Right lobe of liver (tissue), 4 donors: ENCODE measurements around the gene TMPRSS2.

Experiments used
- POLR2A ChIP-seq: fragments of 450-650 bp; IDR thresholded peaks from one replicate; pipeline ENCODE4 v1.6.1; 2017; ENCODE audit warnings: antibody characterized with exemption, mild to moderate bottlenecking
- TF ChIP-seq, protein P1 (sequence below), 4 donors: fragments of 200-600 bp in 3 of 4; fragments of 450-650 bp in 1 of 4; IDR thresholded peaks; one replicate each; pipeline versions ENCODE4 v1.5.1 to v1.8.0; 2016 to 2022; ENCODE audit warnings: antibody characterized with exemption in 4 of 4, mild to moderate bottlenecking in 2 of 4
- donor health status: DM: no; HTN: no; CAD: no.
- donor health status: DM: no; HTN: no; CAD: no.
- donor health status: DM: no; HTN: yes; CAD: no.

DNA sequence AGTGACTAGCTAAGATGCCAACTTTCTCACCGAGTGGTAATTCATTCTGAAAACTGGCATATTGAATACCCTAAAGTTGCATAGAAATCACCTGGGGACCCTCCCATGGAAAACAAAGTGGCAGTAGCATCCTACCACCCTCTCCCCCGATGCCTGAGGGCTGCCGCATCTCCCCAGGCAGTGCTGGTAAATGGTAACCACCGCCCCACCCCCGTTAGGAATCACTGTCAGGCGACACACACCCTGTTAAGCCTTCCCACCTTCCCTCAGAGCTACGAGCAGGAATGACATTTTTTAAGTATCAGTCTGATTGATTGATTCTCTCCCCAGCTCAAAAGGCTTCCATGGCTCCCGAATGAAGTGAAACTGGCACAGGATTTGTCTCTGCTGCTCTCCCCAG, 28.3 kb downstream of the TMPRSS2 start:
- TF ChIP-seq, protein P1, sequence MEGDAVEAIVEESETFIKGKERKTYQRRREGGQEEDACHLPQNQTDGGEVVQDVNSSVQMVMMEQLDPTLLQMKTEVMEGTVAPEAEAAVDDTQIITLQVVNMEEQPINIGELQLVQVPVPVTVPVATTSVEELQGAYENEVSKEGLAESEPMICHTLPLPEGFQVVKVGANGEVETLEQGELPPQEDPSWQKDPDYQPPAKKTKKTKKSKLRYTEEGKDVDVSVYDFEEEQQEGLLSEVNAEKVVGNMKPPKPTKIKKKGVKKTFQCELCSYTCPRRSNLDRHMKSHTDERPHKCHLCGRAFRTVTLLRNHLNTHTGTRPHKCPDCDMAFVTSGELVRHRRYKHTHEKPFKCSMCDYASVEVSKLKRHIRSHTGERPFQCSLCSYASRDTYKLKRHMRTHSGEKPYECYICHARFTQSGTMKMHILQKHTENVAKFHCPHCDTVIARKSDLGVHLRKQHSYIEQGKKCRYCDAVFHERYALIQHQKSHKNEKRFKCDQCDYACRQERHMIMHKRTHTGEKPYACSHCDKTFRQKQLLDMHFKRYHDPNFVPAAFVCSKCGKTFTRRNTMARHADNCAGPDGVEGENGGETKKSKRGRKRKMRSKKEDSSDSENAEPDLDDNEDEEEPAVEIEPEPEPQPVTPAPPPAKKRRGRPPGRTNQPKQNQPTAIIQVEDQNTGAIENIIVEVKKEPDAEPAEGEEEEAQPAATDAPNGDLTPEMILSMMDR (IDR thresholded peaks at IDR 0.05): no peak
- TF ChIP-seq POLR2A: no peak
